T-helper 22 cell (primary cell): Measurements from ENCODE around the gene COX6A1.
"Not testable (repeated sequence)": the region's sequence is repeated elsewhere in the genome, so short reads cannot be mapped to it uniquely, and the experiment has no call there.

ENCODE experiments used
- DNase-seq: peaks from one replicate; pipeline ENCODE4 v3.0.0-alpha.2; 2020; ENCODE audit warnings: low read depth

Gene COX6A1

DNA sequence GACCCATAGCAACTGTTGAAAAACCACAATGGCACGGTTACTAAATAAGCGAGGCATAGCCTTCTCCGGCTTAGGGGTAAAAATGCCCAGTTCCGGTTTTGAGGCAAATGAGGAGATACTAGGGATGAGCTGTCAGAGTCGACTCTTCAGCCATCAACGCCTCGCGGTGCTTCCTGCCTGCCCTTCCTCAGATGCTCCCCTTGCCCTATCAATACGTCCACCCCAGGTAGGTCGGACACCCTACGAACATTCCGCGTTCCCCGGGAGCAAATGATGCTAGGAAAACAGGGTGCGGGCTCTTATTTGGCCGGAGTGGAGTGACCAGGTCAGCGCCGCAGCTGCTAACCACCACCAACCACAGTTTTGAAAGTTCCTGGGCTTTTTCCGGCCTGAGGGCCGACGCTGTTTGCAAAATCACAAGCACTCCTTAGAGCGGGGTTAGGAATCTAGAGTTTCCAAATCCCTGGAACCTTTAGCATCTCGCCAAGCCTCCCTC lies 30.5 kb downstream of the COX6A1 start:
- no peak for DNase-seq

DNA sequence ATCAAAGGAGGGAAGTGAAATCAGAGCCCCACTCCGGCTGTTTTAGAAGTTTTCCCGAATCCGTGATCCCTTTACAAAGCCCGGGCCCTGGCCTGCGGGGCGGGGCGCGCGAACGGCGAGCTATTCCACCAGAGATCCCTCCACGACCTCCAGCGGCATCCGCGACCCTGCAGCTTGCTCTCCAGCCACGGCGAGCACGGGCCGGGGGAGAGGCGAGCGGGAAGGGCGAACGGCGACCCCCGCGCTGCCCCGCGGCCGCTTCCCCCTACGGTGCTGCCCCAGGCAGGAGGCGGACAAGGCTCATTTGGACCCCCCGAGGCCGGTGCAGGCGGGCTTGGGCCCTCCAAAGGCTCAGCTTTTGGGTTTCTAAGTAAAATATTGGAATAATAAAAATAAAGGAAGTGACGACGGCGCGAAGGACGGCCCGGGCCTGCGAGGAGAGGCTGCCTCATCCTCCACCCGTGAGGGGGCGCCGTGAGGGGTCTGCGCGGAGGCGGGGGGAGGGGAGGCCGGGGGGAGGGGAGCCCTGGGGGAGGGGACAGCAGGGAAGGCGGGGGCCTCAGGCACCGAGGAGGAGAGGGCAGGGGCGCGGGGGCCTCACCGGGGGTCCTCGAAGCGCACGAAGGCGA lies 31.0 kb downstream of the COX6A1 start:
- no peak for DNase-seq

DNA sequence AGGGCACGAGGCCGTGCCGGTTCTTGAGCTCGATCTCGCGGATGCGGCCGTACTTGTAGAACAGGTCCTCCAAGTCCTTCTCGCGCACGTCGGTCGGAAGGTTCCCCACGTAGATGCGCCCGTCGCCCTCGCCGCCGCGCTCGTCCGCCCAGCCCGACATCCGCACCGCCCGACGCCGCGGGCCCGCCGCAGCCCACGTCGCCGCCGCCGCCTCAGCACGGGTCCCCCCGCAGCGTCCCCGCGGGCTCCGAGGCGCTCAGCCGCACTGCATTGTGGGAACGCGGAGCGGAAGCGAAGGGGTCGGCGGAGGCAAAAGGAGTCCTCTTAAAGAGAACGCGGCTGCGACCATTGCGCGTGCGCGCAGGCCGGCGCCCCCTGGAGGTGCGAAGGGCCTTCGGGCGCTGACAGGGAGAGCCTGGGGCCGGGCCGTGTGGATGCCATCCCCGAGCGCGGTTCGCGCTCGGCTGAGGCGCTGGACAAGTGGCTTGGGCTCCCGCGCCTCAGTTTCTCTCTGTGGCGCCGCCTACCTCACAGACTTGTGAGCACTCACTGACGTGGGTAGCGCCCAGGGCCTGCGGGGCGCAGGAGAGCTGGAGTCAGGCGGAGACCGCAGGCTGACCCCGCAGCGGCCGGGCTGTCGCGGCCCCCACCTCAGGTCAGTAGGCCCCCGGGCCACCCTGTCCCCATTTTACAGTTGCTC lies 31.7 kb downstream of the COX6A1 start, which contains the start of gene SRSF9:
SRSF9 (minus strand) TSS at position 299 of the 700 bp plus-strand sequence; CDS start at position 160, 139 bp downstream.
- DNase-seq: peak; percentile 94

DNA sequence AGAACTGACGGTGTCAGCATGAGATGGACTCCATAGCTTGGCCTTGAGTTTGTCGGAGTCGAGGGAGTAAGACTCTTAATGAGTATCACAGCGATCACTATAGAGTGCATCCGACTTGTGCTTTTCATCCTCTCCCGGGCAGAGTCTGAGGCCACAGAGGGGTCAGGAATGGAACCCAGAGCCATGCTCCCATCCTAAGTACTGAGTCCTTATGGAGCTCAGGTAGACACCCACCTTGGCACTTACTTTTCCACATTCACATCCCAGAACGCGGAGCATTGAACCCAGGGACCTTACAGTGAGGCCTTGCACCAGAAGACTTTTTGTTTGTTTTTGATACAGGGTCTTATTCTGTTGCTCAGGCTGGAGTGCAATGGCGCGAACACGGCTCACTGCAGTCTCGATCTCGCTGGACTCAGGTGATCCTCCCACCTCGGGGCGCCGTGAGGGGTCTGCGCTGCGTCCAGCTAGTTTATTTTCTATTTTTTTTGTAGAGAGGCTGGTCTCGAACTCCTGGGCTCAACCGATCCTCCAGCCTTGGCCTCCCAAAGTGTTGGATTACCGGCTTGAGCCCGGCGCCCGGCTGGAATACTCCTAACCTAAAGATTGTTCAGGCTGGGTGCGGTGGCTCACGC lies 32.4 kb downstream of the COX6A1 start:
- no peak for DNase-seq

DNA sequence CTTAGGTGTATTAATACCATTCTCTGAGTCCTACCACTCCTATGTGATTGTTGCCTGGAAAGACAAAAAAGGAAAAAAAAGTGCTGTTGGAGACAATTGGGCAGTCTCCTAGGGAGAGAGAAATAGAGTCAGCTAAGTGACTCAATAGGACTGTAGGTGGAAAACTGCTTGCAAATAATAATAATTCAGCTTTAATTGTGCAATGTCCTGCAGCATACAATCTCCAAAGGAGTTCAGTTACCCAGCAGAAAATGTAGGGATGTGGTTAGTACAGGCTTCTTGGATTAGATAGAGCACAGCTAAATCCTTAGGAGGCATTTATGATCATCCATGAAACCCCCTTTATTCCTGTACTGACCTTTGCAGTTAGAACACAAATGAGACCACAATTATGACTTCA lies 34.6 kb downstream of the COX6A1 start:
- DNase-seq: no peak

DNA sequence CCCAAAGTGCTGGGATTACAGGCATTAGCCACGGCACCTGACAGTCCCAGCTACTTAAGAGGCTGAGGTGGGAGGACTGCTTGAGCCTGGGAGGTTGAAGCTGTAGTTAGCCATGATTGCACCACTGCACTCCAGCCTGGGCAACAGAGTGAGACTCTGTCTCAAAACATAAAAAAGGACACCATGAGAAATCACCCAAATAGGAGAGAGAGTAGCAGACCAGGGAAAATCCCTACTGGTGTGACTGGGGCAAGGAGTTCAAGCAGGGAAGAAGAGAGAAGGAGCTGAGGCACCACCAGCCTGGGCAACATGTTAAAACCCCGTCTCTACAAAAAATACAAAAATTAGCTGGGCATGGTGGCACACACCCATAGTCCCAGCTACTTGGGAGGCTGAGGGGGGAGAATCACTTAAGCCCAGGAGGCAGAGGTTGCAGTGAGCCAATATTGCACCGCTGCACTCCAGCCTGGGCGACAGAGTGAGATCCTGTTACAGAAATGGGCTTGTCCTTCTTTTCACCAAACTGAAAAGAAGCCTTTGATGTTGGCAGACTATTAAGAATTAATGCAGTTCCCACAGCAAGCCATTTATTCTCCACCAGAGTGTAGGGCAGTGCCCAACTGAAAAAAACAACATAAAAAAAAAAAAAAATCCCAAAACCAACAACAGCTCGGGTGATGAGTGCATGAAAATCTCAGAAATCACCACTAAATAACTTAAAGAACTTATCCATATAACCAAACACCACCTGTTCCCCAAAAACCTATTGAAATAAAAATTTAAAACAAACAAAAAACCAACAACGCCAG lies 36.1 kb downstream of the COX6A1 start:
- no peak for DNase-seq

DNA sequence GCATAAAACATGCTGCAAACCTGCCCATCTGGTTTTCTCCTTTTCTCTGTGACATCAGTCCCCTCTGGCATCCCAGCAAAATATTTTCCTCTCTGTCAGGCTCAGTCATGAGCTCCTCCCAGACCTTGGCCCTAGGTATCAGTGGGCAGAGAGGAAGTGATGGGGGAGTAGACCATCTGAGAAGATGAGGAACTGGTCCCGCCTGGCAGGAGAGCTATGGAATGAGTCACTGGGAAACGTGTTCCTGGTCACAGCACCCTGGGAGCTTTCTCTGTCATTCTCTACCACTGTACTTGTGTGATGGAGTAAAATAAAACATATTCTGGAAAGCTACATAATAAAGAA lies 36.7 kb downstream of the COX6A1 start:
- no peak for DNase-seq

DNA sequence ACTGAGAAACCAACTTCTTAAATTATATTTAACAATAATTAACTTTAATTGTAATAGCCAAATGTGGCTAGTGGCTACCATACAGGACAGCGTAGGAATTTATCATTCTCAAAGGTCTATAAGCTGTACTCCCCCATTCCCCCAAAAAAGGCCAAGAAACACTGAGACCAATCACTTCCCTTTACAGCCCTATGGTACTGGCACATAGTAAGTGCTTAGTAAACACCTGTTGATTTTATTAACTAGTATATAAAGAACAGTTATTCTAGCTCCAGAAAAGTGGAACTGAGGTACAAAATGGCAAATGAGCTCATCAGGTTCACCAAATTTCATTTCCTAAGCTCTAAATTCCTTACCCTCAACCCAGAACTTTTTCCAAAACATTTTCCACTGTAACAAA lies 37.7 kb downstream of the COX6A1 start:
- no peak for DNase-seq

DNA sequence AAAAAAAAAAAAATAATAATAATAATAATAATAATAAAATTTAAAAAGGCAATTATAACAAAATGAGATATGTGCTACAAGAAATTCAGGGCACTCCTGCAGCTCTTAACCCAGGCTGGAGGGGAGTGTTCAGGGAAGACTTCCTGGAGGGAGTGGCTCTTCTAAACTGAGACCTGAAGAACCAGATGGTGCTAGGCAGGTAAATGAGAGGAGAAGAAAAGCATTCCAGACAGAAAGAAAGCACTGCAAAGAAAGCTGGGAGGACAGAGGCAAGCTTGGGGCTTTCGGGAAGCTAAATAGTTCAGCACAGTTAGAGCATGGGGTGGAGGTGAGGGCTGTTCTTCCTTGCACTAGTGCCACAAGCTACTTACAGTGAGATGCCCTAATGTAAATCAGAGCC lies 41.5 kb downstream of the COX6A1 start:
- no peak for DNase-seq

DNA sequence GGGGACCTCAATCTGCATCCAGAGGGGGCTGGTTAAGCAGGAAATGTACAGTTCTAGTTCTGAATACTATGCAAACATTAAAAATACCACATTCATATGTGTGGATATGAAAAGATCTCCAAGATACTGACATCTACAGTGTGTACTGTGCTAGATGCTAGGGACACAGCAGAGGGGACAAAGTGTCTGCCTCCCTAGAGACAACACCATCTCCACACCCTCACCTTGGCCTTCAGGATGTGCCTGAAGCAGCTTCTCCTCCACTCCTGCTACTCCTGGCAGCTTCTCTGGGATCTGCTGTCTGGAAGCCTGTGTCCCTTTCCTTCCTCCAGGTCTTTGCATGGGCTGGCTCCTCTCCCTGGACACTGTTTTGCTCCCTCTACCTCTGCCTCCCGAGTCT lies 42.3 kb downstream of the COX6A1 start:
- DNase-seq: no peak

DNA sequence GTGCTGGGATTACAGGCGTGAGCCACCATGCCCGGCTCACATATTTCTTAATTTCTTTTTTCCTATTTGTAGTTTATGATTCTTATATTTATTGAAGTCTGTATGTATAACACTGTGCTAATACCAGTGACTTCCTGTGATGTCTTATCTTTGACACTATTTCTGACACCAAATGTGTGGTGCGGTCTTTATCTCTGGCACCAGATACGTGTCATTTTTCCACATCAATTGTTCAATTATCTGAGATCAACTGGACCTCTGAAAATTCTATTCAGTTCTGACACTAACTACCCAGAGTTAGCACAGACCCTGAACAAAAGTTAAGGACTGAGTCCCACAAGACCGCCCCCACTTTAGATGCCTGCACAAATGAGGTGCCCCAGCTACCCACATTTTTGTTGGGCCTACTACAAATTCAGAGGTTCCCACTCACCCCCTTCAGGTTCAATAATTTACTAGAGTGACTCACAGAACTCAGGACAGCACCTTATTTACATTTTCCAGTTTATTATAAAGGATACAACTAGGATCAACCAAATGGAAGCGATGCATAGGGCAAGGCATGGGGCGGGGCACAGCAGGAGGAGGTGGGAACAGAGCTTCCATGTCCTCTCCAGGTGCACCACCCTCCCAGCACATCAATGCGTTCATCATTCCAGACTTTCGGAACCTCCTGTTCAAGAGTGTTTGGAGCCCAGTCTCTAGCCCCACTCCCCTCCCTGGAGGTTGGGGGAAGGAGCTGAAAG lies 43.3 kb downstream of the COX6A1 start:
- no peak for DNase-seq

DNA sequence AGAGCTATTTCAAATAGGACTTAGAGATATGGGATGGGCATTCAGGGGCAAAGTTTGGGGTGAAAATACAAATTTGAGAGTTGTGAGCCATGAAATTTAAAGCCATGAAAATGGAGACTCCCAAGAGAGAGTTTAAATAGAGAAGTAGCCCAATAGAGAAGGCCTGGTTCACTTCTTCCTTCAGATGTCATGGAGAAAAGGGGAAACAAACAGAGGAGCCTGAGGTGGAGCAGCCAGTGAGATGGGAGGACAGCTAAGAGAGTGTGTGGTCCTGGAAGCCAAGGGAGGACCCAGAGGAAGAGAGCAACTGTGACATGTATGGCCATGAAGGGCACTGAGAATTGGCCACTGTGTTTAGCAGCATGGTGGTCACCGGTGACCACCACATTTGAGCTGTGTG lies 45.7 kb downstream of the COX6A1 start:
- DNase-seq: no peak

DNA sequence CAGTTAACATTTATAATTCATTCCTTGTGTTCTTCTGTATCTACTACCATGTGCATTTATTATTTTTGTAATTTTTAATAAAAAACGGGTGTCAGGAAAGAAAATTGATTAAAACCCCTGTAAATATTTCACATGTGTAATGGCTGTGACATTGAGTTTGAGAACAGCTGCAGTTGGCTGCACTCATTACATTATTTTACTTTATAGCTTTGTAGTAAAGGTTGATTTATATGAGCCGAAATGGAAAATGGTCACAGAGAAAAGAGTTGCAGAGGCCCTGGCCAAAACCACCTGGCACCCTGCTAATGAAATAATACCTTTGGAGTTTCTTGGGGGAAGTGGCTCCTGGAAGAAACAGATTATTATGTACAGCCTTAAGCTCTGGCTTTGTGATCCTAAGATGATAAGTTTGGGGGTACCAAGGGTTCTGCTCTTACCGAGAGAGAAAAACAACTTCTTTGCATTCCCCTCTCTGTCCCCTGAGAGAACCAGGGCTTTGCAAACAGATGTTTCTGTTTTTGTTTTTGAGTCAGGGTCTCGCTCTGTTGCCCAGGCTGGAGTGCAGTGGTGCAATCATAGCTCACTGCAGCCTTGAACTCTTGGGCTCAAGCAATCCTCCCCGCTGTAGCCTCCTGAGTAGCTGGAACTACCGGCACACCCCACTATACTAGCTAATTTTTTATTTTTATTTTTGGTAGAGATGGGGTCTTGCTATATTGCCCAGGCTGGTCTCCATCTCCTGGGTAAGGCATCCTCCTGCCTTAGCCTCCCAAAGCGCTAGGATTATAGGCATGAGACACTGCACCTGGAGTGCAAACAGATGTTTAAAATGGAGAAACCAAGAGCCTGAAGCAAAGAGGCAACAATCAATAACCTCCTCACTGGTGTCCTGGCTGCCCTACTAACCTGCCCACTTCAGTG lies 48.3 kb downstream of the COX6A1 start:
- no peak for DNase-seq

DNA sequence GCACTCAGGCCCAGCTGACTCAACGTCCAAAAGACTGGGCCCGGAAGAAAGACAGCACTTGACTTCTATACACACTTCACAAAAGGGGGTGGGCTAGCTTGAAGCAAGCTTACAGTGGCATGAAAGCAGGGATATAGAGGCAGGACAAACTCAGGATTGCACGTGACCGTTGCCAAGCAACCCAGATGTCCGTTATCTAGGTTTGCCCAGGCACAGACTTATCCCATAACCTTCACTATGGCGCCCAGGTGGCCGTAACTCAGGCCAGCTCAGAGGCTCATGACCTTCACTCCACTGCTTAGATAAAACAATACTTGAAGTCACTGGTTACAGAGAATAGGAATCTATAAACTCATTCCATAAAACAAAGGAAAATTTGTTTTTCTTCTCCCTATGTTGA lies 49.6 kb downstream of the COX6A1 start:
- not testable (repeated sequence) for DNase-seq

DNA sequence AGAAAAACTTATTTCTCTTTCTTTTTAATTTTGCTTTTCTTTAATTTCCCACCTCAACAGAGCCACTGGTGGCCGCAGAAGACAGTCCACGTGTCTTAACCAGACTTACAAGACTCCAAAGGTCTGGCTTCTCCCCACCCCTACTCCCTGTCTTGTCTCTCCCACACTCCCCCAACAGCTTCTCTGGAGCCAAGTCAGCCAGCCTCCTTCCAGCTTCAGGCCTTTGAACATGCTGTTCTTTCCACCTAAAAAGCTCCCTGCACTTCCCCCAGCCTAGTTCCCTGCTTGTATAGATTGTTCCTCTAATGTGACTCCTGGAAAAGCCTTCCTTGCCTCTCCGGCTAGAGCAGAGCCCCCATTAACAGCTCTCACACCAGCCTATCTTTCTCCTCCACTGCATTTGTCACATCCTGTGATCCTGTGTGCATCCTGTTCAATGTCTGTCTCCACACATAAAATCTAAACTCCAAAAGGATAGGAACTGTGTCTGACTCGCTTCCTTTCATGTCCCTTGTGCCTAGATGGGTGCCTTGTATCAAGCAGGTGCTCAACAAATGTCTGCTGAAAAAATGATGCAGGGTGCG lies 50.2 kb downstream of the COX6A1 start:
- no peak for DNase-seq

DNA sequence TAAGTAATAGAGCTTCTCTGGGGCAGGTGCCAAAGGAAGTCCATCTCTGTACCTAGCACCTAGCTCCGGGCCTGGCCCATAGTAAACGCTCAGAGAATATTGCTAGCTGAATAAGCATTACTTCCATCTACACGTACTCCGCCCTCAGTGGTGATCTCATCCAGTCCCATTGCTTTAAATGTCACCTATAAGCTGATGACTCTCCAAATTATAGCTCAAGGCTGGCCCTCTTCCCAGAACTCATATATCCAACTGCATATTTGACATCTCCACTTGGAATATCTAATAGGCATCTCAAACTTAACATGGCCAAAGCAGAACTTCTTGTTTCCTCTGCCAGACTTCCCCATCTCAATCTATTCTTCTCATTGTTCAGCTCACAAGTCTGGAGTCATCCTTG lies 51.1 kb downstream of the COX6A1 start:
- DNase-seq: no peak

DNA sequence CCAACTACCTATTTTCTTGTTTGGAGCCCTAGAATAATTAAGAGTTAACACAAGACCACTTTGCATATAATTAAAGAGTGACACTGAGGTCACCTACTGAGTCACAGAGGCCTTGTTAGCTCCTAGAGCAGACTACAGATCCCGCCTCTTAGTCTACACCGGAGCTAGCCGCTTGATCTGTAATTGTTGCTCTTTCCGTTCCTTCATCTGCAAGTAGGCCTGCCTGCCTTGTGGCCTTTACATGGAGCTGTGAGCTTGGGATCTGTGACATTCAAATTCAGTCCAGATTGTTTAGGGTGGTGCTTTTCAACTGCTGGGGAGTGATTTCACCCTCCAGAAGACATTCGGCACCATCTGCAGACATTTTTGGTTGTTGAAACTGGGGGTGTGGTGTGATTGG lies 52.4 kb downstream of the COX6A1 start:
- no peak for DNase-seq
